HG03442 (cell line): ENCODE data around the gene PCDH18.
A peak's percentile ranks its signal among the peaks of the same experiment; 100 is the strongest.
"Not testable (repeated sequence)": the region's sequence is repeated elsewhere in the genome, so short reads cannot be mapped to it uniquely, and the experiment has no call there.

Source experiments
- ATAC-seq: cut with Tn5 transposase; IDR thresholded peaks from one replicate; pipeline ENCODE4 v1.9.1; 2021; ENCODE audit warnings: mild to moderate bottlenecking, moderate library complexity; ENCODE audit not compliant: unreplicated experiment

The PCDH18 gene

GRCh38 chr4:137531168-137531985, 917 bp downstream of the PCDH18 start:
- ATAC-seq = no peak

GRCh38 chr4:137530176-137530575, 2.1 kb downstream of the PCDH18 start:
- ATAC-seq = no peak

- no peak for ATAC-seq
Observed at GRCh38 chr4:137529432-137529831, 2.9 kb downstream of the PCDH18 start.

GRCh38 chr4:137528673-137529072, 3.6 kb downstream of the PCDH18 start:
- no peak for ATAC-seq

- no peak for ATAC-seq
Observed at GRCh38 chr4:137526681-137527080, 5.6 kb downstream of the PCDH18 start.

- no peak for ATAC-seq
Observed at GRCh38 chr4:137524725-137525369, 7.4 kb downstream of the PCDH18 start.

GRCh38 chr4:137523329-137523728, 9.0 kb downstream of the PCDH18 start:
- no peak for ATAC-seq

GRCh38 chr4:137521053-137521452, 11.2 kb downstream of the PCDH18 start:
- ATAC-seq = no peak

- no peak for ATAC-seq
Observed at GRCh38 chr4:137519406-137519805, 12.9 kb downstream of the PCDH18 start.

GRCh38 chr4:137517323-137517722, 15.0 kb downstream of the PCDH18 start:
- not testable (repeated sequence) for ATAC-seq

GRCh38 chr4:137514406-137515111, 17.7 kb downstream of the PCDH18 start:
- ATAC-seq = no peak

GRCh38 chr4:137510557-137511265, 21.6 kb downstream of the PCDH18 start:
- peak; percentile 52 for ATAC-seq

GRCh38 chr4:137509855-137510282, 22.4 kb downstream of the PCDH18 start:
- ATAC-seq = no peak

GRCh38 chr4:137502339-137503129, 29.8 kb downstream of the PCDH18 start:
- no peak for ATAC-seq

- ATAC-seq = not testable (repeated sequence)
Observed at GRCh38 chr4:137496267-137496666, 36.0 kb downstream of the PCDH18 start.

GRCh38 chr4:137495578-137495977, 36.7 kb downstream of the PCDH18 start:
- ATAC-seq = no peak

GRCh38 chr4:137483313-137483959, 48.9 kb downstream of the PCDH18 start:
- ATAC-seq = not testable (repeated sequence)

- not testable (repeated sequence) for ATAC-seq
Observed at GRCh38 chr4:137479657-137480056, 52.6 kb downstream of the PCDH18 start.

GRCh38 chr4:137476345-137476744, 55.9 kb downstream of the PCDH18 start:
- ATAC-seq = no peak
